GM18526 (cell line): ENCODE data around the gene CITED4.

Source experiments
- POLR2A ChIP-seq: IDR thresholded peaks from 3 replicates; pipeline ENCODE4 v1.6.1; 2011; ENCODE audit not compliant: insufficient read length; ENCODE audit errors: extremely low read depth

Gene CITED4

DNA sequence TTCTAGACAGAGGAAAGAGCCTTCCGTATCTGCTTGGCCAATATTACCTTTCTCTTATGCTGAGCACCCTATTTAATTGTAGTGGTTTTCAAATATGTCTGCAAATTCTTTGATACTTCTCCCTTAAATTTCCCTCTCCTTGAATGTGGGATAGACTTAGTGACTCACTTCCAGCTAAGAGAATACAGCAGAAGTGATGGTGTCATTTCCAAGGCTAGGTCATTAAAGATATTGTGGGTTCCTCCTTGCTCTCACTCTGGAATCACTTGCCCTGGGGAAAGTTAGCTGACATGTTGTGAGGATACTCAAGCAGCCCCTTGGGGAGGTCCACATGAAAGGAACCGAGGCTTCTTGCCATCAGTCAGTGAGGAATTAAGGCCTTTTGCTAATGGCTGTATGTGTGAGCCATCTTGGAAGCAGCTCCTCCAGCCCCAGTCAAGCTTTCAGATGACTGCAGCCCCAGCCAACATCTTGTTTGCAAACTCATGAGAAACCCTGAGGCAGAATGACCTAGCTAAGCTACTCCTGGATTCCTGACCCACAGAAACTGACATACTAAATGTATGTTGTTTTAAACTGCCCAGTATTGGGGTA is 8.1 kb upstream of the CITED4 start:
- TF ChIP-seq POLR2A: no peak

DNA sequence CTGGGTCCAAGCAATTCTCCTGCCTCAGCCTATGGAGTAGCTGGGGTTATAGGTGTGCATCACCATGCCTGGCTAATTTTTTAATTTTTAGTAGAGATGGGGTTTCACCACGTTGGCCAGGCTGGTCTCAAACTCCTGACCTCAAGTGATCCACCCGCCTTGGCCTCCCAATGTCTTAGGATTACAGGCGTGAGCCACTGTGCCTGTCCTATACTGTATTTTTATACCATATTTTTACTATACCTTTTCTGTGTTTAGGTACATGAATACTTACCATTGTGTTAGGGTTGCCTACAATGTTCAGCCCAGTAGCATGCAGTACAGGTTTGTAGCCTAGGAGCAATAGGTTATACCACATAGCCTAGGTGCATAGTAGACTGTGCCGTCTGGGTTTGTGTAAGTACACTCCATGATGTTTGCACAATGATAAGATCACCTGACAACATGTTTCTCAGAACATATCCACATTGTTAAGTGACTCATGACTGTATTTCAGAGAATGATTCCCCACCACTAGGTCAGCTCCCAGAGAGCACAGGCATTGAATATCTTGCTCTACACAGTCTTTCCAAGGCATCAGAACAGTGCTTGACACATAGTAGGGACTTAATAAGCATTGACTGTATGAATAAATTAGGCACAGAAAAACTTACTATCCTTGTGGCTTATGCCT is 6.0 kb upstream of the CITED4 start:
- no peak for TF ChIP-seq POLR2A

DNA sequence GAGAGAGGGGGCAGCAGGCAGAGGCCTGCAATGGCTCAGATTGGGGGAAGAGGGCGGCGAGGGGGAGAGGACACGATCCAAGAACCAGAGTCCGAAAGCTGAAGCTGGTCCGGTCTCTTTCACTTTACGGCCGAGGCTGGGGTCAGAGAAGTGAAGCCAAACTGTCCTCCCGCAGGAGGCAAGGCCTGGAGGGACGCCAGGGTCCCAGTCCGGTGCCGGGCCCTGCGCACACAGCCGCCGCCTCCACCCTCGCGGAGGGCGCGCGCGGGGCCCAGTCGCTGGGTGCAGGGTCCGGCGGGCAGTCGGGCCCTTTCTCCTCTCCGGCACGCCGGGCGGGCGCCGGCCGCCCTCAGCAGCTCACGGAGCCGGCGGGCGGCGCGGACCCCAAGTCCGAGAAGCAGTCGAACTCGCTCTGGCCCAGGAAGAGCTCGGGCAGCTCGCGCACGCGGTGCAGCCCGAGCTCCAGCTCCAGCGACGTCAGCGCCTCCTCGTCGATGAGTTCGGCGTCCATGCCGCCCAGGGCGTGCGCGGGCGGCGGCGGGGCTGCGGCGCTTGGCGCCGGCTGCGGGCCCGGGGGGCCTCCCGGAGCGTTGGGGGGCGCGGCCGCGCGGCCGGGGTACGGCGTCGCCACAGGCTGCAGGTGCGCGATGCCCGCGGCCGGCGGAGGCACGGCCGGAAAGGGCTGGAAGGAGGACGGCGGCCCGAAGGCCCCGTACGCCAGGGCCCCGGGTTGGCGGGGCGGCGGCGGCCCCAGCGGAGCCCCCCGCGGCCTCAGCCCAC is 749 bp downstream of the CITED4 start:
- no peak for TF ChIP-seq POLR2A

DNA sequence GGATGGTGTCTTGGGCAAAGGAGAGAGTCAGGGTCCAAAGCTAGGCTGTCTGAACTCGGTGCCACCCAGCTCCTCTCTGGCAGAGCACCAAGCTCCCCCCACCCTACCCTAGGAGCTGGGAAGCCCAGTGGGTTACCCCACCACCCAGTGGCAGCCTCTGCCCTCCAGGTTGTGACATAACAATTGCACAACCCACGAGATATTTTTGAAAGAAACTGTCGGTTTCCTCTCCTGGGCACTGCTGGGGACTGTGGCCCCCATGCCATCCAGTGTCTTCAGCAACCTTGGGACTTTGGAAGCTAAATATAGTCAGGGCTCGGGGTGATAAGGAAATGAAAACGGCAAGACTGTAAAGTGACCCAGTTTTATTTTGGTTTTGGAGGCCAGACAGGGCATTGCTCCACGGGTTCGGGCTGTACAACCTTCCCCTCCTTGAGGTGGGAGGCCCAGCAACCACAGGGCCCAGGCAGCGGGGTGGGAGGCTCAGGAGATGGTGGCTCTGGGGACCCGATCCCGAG is 1.4 kb downstream of the CITED4 start:
- no peak for TF ChIP-seq POLR2A

DNA sequence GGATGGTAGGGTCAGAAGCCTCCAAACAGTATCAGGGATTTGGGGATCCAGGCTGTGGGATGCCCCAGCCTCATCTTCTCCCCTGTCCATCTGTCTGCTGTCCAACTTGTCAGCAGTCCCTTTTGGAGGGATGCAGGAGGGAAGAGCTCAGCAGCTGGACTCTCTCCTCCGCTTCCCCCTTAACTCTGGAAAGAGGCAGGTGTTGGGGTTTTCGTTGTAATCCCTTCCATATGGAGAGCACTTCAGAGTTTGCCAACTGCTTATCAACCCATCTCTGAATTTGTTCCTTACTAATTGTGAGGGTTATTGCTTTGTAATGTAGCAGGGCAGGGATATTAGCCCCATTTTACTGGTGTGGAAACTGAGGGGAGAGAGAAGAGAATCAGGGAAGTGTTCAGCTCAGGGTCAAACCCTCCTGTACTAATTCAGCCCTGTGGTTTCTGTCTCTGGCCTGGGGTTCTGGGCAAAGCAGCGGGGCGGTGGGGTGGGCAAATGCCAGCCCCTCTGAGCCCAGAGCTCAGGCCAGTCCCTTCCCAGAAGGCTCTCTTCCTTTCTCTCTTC is 3.2 kb downstream of the CITED4 start:
- no peak for TF ChIP-seq POLR2A

DNA sequence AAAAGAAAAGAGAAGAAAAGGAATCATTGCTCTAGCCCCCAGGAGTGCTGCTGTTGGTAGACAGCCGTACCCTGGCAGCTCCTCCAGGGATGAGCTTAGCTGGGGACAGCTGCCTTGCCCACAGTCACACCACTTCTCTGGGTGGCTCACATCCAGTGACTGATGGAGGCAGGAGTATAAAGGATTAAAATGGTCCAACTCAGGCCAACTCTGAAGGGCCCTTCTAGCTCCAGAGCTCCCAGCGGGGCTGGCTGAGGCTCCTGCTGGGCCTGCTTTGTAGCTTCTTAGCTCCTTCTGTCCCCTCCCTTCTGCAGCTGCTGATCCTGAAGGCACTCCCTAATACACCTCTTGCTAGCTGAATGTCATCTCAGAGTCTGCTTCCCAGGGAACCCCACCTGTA is 4.4 kb downstream of the CITED4 start:
- no peak for TF ChIP-seq POLR2A

DNA sequence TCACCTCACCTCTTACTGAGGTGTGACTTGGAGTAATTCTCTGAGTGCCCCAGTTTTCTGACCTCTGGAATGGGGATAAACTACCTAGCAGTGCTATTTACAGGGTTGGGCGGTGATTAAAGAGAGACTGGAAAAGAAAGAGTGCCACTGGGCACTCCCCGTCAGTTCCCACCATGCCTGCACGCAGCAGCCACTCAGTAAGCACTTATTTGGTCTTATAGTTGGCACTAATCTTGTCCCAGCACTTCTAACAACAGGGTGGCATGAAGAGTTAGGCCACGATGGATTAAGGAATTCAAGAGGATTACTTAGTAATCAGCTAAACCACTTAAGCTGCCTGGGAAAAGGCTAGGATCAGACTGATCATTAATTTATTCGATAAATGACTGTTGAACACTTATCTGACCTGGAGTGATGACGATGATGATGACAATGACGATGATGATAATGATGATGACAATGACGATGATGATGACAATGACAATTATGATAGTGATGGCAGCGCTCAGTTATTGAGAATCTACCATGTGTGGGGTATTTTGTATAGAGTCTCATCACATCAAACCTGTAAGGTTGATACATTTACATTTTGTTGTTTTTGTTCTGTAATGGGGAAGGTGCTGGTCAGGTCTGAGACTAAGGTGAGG is 5.4 kb downstream of the CITED4 start:
- TF ChIP-seq POLR2A: no peak

DNA sequence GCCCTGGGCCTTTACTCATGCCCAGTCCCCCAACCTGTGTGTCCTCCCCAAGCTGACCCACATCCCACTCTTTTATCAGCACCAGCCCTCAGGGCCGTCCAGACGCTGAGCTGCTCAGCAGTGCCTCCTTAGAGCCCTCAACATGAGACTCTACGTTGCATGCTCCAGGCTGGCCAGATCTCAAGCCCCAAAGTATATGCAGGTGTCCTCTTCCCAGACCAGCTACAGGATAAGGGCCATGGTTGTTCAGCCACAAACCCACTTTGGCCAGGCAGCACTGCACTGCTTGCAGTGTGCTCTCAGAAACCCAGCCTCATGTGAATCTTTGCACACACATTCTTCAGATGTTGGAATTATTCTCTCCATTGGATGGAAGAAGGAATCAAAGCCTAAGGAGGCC is 6.0 kb downstream of the CITED4 start:
- TF ChIP-seq POLR2A: no peak

DNA sequence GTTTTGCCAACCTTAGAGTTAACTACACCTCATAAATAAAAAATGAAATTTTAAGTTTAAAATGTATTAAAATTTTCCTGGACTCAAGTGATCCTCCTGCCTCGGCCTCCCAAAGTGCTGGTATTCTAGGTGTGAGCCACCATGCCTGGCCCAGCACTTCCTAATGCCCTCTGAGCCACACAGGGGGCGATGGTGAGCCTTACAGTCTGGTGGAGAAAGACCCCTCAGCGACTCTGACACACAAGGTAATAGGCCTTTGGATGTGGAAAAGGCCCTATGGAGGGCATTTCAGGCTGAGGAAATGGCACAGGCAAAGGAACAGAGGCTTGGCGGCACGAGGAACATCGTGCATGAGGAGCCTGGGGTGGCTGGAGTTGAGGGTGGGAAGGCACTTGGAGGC is 6.7 kb downstream of the CITED4 start:
- no peak for TF ChIP-seq POLR2A

DNA sequence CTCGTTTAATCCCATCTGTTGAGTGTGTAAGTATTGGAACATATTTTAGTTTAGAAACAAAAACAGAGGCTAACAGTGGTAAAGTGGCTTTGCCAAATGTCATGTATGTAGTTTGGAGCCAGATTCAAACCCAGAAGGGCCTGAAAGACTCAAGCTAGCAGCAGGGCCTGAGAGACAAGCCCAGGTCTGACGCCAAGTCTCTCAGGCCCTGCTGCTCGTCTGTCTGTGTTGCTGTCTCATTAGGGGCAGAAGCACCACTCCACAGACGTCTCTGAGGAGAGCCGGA is 8.3 kb downstream of the CITED4 start:
- TF ChIP-seq POLR2A: no peak

DNA sequence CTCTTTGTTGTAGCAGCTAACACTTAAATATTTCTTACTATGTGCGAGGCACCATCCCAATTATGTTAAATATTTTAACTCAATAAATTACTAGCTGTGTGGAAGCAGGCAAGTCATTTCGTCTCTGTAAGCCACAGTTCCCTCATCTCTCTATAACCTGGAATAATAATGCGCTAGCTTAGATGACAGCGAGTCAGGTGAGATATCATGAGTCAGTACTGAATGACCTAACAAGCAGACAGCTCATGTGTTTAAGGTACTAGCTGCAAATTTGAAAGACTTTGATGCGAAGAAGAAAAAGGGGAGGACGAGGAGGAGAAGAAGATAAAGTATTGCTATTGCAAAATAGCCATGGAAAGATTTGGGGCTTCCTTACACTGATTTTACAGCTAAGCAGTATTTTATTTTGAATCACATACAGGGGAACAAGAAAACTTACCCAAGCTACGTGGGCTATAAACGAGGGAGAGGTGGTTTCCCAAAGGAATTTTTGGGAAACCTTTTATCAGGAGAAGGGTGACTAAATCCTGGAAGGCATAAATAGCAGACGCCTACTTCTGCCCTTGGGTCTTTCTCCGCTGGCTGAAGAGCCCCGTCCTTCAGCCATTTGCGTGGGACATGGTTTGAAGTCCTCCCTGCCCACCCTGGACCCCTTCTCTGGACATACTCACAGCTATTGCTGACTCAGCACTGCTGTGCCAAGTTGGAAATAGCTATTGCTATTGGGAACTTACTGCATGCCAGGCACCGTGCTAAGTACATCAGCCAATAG is 8.9 kb downstream of the CITED4 start:
- TF ChIP-seq POLR2A: no peak

DNA sequence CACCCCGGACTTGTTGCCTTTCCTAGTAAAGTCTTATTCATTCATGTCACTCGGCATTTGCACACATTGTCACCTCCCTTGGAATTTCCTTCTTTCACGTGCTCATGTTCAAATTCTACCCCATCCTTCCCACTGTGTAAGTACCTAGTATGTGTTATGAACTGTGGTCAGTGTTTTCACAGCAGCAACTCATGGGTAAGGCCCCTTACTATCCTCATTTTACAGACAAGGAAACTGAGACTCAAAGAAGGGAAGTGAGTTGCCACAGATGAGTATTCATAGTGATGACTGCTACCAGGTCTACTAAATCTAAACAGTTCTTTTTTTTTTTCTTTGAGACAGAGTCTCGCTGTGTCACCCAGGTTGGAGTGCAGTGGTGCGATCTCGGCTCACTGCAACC is 10.5 kb downstream of the CITED4 start:
- TF ChIP-seq POLR2A: no peak

DNA sequence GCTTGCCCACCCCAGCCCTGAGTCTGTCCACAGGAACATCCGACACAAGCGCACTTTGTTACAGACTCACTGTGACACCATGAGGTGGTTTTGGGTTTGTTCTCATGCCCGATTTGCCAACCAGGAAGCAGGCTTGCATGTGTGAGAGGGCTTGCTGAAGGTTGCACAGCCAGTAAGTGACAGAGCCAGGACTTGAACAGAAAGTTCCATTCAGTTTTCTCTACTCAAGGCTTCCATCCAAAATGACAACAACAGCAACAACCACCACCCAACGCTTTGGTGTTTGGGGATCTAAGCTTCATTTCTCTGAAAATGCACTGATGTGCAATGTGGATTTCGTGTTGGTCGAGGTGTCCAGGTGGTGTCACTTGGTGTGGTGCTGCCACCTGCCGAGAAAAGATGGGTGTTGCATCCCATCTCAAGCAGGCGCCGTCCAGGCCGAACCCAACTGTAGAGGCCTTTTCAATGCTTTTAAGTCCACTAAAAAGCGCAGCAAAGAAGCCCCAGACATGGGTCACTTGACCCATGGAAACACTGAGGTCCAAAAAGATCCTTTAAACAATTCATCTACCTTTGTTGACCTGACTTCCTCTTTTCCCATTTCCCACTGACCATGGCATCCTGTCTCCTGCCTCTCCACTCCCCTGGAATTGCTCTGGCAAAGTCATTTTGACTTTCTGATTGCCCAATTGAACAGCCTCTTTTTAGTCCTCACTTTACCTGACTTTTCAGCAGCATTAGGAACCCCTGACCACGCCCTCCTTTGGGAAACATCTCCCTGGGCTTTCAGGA is 12.2 kb downstream of the CITED4 start:
- TF ChIP-seq POLR2A: no peak

DNA sequence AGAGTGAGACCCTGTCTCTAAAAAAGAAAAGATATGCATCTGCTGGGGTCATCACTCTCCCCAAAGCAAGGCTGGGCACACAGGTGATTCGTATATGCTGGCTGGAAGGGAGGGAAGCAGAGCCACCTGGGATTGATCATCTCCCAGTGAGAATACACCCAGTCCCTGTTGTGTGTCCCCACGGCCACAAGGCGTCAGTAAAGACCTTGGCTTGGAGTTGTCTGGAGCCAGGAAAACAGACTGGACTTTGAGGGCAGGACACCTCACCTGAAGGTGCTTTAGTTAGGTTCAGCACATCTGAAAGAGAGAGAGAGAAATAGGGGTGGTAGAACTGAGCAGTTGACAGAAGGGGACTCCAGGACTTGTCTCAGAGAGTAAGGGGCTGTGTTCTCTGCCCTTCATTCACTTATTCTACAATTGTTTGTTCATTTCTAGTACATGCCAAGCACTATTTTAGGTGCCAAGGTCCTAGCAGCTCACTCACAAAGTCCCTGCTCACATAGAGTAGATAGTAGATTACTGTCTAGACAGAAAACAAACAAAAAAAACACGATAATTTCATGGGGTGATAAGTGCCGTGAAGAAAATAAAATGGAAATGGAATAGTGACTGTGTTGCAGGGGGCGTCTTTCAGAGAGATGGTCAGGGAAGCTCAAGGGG is 13.5 kb downstream of the CITED4 start:
- TF ChIP-seq POLR2A: no peak
